NCI-H128 (cell line): ENCODE results near the gene FCN3.

ENCODE experiments used
- DNase-seq: peaks from one replicate; lab custom pipeline; 2025; ENCODE audit not compliant: unreplicated experiment; lab: John Stamatoyannopoulos, UW

FCN3 gene

DNA sequence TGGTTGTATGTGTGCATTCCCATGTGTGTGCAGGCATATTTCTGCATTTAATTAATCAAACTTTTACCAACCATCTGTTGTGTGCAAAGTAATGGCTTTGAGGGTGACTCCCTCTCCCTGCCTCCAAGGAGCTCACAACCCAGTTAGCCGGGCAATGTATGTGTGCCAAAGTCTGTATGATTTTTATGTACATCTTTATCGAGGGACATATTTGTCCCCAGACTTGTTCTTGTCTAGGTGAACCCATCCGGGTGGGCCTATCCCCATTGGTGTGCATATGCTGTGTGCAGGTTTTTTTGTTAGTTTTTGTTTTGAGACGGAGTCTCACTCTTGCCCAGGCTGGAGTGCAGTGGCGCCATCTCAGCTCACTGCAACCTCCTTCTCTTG, 31.0 kb downstream of the FCN3 start:
- DNase-seq: no peak

DNA sequence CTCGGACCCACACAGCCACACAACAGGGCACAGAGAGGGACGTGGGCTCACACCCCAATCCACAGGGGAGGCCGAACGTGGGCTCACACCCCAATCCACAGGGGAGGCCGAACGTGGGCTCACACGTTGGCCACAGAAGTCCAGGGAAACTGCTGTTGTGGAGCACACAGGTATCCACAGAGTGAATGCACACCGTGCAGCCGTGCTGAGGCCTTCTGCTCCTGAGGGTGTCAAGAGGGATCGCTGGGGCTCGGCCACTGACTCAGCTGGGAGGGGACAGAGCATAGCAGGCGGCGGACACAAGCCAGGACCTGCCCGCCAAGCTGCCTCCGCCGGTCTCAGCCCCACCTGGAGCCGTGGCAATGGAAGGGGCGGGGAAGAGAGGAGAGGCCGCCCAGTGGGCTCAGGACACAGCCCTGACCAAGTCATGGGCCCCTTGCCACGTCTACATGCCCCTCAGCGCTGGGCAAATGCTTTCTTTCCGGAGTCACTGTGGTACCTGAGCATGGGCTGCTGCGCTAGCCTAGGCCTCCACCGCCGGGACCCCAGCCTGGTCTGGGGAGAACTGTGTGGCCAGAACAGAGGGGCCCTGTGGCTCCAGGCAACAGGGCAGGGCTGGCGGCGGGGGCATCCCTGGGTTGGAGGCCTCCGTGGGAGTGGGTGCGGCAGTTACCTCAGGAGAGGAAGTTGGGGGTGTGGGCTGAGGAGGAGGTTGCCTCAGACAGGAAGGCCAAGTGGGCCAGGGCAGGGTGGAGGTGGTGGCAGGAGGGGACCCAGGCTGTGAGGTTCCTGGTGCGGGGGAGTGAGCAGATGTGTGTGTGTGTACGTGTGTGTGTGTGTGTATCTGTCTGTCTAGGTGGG, 31.6 kb downstream of the FCN3 start:
- DNase-seq: peak; percentile 42

DNA sequence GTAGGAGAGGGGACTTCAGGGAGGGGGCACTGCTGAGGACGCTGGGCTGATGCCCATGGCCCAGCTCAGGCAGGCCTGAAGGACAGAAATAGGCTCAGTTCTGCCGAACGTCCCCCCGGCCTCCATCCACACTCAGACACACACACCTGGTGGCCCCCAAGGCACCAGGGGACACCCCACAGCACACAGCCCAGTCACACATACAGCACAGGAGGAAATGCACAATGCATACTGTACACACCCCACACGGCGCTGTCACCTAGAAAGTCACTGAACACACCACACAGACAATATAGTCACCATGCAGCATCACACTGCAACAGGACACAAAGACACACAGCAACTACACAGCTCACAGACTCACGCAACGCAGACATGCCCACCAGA, 32.2 kb downstream of the FCN3 start:
- no peak for DNase-seq

DNA sequence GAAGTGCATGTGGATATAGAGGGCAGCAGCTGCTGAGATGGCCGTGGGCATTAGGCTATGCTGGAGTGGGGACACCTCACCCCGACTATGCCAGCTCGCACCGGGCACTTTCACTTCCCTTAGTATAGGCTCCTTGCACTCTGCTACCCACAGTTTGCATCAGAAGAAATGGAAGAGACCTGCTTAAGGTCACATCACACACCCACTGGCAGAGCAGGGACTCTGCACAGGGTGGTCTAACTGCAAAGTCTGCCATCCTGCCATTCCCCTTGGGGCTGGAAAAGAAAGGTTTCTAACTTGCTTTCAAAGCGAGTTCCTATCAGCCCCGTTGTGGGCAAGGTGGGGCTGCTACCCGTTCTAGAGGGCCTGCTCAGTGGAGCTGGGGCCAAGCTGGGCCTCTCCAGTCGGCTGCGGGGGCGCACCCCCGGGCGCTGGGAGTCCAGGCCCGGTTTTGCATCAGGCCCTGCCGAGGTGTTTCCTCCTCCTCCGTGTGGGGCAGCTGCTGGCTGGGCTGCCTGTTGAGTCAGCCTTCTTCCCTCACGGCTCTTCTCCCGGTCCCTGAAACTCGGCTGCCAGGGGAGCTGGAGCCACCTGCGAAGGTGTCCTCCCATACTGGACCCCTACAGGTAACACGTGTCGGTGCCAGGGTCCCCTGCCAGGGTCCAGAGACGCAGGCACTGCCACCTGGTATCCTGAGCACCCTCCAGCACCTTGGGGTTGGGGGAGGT, 32.9 kb downstream of the FCN3 start, which contains the start of gene SYTL1:
SYTL1 (plus strand) TSS at position 498 of the 728 bp plus-strand sequence. CDS start 3,313 bp downstream, outside the sequence.
- peak; percentile 78 for DNase-seq

DNA sequence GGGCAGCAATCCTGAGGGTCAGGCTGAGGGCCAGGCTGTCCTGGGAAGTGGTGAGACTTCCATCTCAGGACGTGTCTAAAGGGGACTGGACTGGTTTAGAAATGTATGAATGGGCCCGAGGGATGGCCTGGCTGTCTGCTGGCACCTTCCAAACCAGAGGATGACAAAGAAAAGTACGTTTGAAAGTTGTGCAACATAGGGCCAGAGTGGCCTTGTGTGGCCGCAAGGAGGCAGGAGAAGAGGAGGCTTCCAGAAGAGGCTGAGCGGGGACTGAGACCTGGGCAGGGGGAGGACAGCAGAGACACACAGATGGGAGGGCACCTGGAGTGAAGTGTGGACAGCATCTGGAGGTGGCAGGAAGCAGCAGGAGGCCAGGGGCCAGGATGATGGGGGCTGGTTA, 35.4 kb downstream of the FCN3 start:
- DNase-seq: no peak

DNA sequence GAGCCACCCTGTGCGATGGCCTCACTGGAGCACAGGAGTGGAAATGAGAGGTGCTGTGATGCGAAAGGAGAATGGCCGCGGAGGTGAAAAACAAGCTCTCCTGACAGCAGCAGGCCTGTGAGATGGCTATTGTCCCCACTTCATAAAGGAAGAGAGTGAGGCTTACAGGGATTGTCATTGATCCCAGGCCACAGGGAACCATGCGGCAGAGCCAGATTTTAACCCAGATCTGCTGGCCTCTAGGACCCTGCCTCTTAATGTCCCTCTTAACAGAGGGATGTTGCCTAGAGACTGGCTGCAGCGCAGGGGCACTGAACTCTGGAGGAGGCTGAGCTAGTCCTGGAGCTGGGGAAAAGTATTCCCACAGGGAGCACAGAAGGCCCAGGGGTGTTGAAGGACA, 35.9 kb downstream of the FCN3 start:
- no peak for DNase-seq

DNA sequence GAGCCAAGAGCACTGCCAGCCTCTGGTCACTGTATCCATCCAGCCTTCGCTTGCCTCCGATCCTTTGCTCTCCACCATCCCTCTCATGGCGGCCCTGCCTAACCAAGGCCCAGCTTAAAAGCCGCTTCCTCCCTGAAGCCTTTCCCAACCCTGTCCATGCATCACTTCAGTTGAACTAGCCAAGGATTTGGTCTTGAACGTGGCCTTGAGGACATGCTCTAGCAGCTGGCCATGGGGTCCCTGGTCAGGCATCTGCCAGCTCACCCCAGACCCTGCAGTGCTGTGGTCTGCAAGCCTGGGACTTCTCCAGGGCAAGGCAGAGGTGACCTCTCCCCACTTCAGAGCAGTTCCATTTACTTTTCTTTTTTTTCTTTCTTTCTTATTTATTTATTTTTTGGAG, 37.9 kb downstream of the FCN3 start:
- no peak for DNase-seq

DNA sequence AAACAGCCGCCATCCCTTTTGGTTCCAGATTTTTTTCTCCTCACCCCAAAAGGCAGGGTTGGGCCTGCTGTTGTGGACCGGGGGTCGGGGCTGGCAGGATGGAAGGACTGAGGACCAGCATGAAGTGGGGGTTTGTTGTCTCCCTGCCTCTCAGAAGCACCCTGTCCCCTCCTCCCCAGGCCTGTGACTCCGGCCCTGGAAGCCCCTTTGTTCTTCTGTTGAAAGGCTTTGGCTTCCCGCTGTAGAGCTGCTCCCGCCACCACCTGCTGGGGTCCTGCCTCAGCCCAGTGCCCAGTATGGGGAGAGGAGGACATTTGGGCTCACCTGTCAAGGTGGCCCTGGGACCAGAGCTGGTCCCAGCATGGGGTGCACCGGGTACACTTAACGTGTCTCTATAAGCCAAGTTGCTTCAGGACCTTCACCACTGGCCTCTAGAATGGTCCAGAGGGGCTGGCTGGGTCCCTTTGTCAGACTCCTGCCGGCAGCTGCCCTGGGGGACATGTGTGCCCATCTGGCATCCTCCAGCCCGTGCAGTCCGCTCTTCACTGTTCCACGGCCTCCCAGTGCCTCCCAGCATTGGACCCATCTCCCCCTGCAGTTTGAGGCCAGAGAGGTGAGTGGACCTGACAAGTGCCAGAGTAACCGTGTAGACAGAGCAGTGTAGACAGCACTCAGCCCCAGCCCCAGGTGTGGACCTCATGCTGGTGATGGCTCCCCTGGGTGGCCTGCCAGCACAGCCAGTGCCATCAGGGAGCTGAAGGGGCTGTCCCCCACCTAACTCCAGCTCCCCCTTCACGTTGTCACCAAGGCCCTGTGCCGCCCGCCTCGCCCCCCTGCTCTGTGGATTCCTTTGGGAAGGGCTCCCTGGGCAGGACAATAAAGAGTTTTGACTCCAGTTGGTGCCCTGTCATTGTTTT, 38.9 kb downstream of the FCN3 start:
- no peak for DNase-seq

DNA sequence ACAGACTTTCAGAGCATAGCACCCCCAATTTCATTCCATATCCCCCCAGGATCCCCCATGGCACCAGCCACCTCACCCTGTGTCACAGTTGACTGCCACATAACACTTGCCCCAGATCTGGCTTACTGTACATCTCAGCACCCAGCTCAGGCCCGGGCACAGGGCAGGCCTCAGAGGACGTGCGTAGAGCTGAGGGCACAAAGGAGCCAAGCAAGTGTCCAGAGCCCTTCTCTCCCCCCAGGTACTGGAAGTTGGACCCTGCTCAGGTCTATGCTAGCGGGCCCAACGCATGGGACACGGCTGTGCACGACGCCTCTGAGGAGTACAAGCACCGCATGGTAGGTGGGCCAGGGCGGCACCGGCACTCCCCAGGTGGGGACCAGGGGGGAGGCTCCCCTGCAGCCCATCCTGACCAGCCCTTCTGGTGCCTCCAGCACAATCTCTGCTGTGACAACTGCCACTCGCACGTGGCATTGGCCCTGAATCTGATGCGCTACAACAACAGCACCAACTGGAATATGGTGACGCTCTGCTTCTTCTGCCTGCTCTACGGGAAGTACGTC, 40.8 kb downstream of the FCN3 start:
- DNase-seq: no peak

DNA sequence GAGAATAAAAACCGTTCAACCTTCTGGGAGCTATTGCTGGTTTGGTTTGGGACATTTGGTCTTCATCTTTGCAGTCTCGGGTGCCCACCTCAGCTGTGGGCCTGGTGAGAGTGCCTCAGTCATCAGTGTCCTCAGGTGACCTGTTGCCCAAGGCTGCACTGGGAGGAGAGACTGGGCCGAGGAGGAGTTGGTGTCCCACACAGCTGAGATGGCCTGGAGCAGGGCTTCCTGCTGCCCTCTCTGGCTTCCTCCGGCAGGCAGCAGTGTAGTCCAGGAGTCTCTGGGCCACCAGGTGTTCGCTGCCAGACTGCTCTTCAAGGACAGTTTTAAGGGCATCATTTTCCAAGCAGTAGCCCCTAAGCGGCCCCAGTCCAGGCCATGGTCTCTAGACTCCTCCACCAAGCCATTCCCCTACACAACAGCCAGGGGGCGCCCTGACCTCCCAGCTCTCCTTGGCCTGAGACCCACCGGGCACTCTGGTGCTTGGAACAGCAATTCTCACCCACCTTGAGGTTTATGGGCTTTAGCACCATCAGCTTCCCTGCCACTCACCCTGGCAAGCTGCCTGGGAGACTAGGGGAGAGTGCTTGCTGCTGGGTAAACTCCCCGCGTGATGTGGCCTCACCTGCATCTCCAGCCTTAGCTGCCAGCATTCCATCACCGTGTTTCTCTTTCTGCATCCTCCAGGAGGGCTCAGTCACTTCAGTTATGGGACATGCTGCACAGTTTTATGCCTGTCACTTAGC, 41.9 kb downstream of the FCN3 start:
- peak; percentile 35 for DNase-seq

DNA sequence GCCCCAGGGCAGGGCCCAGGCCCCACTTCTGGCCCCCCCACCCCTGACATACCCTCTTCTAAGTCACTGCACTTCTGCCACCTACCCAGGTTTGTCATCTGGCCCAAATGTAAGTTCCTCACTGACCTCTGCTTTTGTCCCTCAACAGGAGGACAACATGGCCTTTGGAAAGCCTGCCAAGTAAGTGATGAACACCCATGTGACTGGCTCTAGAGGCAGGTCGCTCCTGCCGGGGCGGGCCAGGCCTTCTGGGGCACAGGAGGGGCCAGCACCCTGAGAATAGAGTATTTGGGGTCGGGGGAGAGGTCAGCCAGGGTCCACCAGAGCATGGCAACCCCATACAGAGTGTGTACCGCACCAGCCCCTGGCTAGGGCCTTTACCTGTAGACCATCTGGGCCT, 42.7 kb downstream of the FCN3 start:
- no peak for DNase-seq

DNA sequence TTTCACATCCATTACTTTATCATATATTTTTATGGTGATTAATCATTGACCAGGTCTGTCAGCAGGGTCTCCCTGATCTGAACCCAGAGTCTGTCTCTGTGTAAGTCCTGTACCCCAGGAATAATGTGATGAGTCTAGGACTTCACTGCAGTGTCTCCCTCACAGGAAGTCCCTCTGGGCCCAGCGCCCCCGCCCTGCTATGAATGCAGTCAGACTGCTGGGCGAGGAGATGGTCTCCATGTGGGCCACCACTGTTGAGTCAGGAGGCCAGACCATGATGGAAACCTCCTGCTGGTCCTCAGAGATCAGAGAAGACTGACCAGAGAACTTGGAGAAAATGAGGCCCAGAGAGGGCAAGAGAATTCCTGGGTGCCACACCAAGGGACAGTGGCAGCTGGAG, 43.2 kb downstream of the FCN3 start:
- DNase-seq: no peak

DNA sequence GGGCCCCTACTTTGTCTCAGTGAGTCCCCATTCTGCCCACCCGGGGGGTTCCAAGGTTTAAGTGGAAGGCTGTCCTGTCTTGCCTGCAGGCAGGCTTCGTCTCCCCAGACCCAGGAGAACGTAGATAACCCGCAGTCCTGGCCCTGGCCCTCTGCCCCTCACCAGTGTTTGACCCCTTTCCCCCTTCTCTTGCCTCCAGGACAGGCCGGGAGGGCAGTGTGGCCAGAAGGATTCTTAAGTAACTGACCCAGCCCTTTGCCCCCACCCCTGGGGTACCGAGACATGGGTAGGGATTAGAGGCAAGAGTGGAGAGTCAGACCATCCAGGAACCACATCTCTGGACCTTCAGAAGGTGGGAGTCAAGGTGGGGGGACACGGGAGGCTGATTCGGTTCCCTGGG, 43.8 kb downstream of the FCN3 start:
- DNase-seq: no peak

DNA sequence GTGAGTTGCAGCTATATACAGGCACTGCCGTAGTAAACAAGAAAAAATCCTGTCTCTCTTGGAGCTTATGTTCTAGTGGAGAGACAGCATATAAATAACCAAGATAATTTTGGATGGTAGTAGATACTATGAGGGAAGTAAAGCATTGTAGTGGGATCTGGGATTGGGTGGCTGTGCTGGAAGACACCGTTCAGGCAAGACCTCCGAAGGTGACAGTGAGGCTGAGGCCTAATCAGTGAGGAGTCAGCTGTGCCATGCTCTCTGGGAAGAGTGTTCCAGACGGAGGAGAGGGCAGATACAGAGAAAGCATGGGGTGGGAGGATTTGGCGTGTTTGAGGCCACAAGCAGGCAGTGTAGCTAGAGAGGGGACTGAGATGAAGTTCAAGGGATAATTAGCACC, 46.7 kb downstream of the FCN3 start:
- DNase-seq: no peak

DNA sequence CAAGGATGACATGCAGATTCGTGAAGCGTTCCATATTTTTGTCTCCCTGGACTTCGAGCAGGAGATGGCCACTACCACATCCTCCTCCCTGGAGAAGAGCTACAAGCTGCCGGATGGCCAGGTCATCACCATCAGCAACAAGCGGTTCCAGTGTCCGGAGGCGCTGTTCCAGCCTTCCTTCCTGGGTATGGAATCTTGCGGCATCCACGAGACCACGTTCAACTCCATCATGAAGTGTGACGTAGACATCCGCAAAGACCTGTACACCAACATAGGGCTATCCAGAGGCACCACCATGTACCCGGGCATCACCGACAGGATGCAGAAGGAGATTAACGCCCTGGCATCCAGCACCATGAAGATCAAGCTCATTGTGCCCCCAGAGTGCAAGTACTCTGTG, 49.3 kb downstream of the FCN3 start:
- no peak for DNase-seq

DNA sequence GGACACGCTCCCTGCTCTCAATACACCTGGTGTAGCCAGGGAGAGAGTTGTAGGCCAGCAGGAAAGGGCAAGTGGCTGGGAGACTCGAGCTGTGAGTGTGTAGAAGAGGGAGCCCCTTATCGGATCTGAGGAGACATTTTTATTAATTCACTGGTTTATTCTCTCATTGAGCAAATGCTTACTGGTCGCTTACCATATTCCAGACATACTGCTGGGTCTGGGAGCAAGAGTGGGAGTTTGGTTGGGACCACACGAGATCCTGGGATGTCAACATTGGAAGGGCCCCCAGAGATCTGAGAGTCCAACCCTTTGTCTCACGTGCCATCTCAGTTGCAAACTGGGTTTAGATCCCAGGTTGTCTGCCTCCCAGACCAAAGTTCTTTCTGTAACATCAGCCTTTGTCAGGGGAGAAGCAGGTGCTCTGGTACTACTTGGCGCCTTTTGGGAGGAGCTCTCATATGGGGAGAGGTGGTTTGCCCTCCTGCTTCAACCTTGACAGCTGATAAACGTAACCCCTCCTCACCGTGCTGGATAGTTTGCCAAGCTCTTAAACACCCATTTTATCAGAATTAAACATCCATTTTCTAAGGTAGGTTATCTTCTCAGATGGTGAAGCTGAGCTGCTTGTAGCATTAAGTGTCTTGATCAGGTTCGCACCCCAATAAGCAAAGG, 51.9 kb downstream of the FCN3 start:
- no peak for DNase-seq

DNA sequence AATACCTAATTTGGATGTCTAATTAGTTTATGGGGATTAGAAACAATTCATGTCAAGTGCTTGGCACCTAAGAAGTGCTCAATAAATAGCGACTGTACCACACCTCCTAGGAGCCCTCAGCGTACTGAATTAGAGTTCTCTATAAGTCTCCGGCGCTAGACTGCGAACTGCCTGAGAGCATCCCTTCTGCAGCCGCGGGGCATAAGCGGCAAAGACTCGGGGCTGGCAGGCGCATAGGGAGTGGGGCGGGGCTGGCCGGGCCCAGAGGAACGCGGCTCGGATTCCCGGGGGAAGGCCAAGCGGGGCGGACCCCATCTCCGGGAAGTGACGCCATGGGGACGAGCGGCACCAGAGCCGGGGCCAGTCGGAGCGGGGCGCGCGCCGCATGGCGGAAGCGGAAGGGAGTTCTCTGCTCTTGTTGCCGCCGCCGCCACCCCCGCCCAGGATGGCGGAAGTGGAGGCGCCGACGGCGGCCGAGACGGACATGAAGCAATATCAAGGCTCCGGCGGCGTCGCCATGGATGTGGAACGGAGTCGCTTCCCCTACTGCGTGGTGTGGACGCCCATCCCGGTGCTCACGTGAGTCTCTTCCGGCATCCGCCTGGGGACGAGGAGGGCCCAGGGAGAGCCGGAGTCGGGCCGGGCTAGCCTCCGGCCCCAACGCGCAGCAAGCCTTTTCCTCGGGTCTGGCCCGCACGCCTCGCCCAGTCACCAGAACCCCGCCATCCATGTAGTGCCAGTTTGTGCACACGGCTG, 52.6 kb downstream of the FCN3 start, which contains the start of gene TMEM222:
TMEM222 (plus strand) TSS at position 351 of the 756 bp plus-strand sequence; CDS start at position 386, 35 bp downstream.
- DNase-seq: peak; percentile 99
